Type B pancreatic cell (in vitro differentiated cells): ENCODE measurements around the gene AIRE. TPM values are rescaled to one million over a fixed set of nuclear protein-coding genes. Genes with fewer than 3 reads are reported as not detected.
"Not testable (repeated sequence)": the region's sequence is repeated elsewhere in the genome, so short reads cannot be mapped to it uniquely, and the experiment has no call there.

Experiments
- DNase-seq: peaks from one replicate; pipeline ENCODE4 v3.0.0; 2021; ENCODE audit warnings: mixed read lengths; ENCODE audit not compliant: unreplicated experiment; ENCODE audit errors: extremely low spot score
- H3K27ac Mint-ChIP-seq: 2 replicates; pipeline ENCODE4 v1.8.0; 2021; ENCODE audit warnings: mild to moderate bottlenecking, mixed read lengths
- H3K27me3 Mint-ChIP-seq: 2 replicates; pipeline ENCODE4 v1.8.0; 2021; ENCODE audit warnings: mixed read lengths
- H3K36me3 Mint-ChIP-seq: 2 replicates; pipeline ENCODE4 v1.8.0; 2021; ENCODE audit warnings: mixed read lengths
- H3K4me1 Mint-ChIP-seq: one replicate; pipeline ENCODE4 v1.8.0; 2021; ENCODE audit warnings: mixed read lengths; ENCODE audit not compliant: unreplicated experiment
- H3K4me3 Mint-ChIP-seq: 2 replicates; pipeline ENCODE4 v1.8.0; 2021; ENCODE audit warnings: mild to moderate bottlenecking, mixed read lengths
- H3K9me3 Mint-ChIP-seq: 2 replicates; pipeline ENCODE4 v1.8.0; 2021; ENCODE audit warnings: mixed read lengths
- total RNA-seq: library from RNA; stranded (reverse); gene quantifications from 2 replicates; pipeline ENCODE4 v1.2.1, GENCODE V29; 2021; ENCODE audit warnings: low replicate concordance
- TF ChIP-seq, protein P1 (sequence below): fragments of 200-600 bp; sonication (generic); conservative IDR thresholded peaks from 2 replicates; pipeline ENCODE4 v1.5.0; 2021; ENCODE audit warnings: antibody characterized with exemption, mild to moderate bottlenecking

AIRE gene
- total RNA-seq, 1 donor from 2014 or later, result not detected

DNA sequence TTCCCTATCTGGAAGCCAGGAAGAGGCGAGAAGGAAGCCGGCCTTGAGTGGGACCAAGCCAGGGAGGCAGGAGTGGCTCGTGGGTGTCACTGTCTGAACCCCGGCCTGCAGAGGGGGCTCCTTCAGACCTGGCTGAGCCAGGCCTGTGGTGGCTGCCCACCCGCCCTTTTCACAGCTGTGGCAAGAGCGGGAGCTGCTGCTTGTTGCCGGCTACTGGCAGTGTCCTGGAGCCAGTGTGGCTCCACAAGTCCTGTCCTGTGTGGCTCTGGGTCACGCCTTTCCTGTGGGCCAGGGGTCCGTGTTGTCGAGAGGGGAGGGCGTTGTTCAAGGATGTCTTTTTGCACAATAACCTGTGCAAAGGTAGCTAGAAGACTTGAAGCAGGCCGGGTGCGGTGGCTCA is 15.5 kb downstream of the AIRE start:
- Mint-ChIP-seq H3K4me3 (peak overlapping the region; percentile 86), H3K27ac (peak overlapping the region; percentile 82)

DNA sequence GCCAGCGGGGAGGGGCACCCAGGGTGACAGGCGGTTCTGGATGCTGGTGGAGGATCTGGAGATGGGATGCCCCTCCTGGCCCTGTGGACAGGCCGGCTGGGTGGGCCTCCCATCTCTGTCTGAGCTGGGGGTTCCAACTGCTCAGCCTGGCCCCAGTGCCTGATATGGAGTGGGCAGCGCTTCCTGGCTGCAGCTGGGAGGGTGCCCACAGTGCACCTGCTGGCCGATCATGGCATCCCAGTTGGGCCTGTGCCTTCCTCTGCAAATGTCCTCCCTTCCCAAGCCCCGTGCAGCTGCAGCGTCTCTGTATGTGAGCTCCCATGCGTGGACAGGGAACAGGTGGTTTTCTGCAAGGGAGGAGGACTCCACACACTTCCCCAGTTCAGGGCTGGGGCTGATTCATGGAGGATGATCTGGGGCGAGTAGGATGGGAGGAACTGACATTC is 16.3 kb downstream of the AIRE start:
- no peaks in the 10 kb centered on the region for H3K9me3 Mint-ChIP-seq
- H3K27me3 Mint-ChIP-seq, result no peaks in the 10 kb centered on the region
- no peaks in the 10 kb centered on the region for H3K36me3 Mint-ChIP-seq
- DNase-seq, result no peak
- peaks cover 24% of the 10 kb centered on the region for H3K4me1 Mint-ChIP-seq
- H3K27ac Mint-ChIP-seq, result peak overlapping the region; percentile 78
- H3K4me3 Mint-ChIP-seq, result peak overlapping the region; percentile 76
- TF ChIP-seq, protein P1, sequence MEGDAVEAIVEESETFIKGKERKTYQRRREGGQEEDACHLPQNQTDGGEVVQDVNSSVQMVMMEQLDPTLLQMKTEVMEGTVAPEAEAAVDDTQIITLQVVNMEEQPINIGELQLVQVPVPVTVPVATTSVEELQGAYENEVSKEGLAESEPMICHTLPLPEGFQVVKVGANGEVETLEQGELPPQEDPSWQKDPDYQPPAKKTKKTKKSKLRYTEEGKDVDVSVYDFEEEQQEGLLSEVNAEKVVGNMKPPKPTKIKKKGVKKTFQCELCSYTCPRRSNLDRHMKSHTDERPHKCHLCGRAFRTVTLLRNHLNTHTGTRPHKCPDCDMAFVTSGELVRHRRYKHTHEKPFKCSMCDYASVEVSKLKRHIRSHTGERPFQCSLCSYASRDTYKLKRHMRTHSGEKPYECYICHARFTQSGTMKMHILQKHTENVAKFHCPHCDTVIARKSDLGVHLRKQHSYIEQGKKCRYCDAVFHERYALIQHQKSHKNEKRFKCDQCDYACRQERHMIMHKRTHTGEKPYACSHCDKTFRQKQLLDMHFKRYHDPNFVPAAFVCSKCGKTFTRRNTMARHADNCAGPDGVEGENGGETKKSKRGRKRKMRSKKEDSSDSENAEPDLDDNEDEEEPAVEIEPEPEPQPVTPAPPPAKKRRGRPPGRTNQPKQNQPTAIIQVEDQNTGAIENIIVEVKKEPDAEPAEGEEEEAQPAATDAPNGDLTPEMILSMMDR, result no peak

More for the DNA sequence above, 15.5 kb downstream of the AIRE start:
- H3K9me3 Mint-ChIP-seq, result no peaks in the 10 kb centered on the region
- H3K4me1 Mint-ChIP-seq, result peaks cover 24% of the 10 kb centered on the region
- no peak for DNase-seq
- TF ChIP-seq, protein P1, result no peak
- H3K36me3 Mint-ChIP-seq, result no peaks in the 10 kb centered on the region
- no peaks in the 10 kb centered on the region for H3K27me3 Mint-ChIP-seq

DNA sequence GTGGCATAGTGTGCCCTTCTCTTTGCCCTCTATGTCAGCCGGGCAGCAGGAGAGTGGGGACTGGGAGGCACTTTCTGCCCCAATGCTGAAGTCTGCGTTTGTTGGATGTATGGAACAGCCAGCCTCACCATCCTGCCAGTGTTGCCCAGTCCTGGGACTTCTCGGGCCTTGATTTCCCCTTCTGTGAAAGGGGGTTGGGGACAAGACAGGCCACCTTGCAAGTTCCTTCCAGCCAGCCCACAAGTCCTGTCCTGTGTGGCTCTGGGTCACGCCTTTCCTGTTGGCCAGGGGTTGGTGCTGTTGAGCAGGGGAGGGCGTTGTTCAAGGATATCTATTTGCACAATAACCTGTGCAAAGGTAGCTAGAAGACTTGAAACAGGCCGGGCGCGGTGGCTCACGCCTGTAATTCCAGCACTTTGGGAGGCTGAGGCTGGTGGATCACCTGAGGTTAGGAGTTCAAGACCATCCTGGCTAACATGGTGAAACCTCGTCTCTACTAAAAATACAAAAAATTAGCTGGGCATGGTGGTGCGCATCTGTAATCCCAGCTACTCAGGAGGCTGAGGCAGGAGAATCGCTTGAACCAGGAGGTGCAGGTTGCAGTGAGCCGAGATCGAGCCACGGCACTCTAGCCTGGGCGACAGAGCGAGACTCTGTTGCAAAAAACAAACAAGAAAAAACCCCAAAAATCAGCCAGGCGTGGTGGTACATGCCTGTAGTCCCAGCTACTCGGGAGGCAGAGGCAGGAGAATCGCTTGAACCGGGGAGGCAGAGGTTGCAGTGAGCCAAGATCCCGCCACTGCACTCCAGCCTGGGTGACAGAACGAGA is 17.1 kb downstream of the AIRE start:
- H3K36me3 Mint-ChIP-seq, DNase-seq, H3K27me3 Mint-ChIP-seq, H3K9me3 Mint-ChIP-seq: not testable (repeated sequence)
- peaks cover 32% of the 10 kb centered on the region for H3K4me1 Mint-ChIP-seq
- peak overlapping the region; percentile 93 for H3K27ac Mint-ChIP-seq
- H3K4me3 Mint-ChIP-seq, result peak overlapping the region; percentile 76

DNA sequence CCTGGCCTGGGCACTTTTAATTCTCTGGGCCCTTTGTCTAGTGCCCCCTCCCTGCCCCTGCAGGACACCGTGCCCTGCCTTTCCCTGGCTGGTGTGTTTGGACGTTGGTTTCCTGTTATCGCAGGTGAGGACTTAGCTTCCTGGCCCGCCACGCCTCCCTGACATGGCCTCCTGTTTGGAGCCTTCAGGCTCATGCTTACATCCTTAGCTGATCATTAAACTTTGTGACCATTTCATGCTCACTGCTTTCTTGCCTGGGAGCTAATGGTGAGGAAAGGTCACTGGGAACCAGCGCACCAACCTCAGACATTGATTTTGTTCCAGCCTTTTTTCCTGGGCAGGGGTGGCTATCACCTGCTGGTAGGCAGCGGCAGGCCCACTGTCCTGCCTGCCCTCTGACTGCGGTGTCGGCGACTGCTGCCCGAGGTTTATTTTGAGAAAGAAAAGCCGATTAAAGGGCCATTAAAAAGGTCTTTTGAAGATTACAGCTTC is 17.9 kb downstream of the AIRE start:
- DNase-seq, result no peak
- Mint-ChIP-seq H3K9me3 (no peaks in the 10 kb centered on the region), H3K4me1 (peaks cover 34% of the 10 kb centered on the region), H3K27ac (peak overlapping the region; percentile 93), H3K4me3 (peak overlapping the region; percentile 86), H3K36me3 (no peaks in the 10 kb centered on the region), H3K27me3 (no peaks in the 10 kb centered on the region)
- TF ChIP-seq, protein P1, result no peak

DNA sequence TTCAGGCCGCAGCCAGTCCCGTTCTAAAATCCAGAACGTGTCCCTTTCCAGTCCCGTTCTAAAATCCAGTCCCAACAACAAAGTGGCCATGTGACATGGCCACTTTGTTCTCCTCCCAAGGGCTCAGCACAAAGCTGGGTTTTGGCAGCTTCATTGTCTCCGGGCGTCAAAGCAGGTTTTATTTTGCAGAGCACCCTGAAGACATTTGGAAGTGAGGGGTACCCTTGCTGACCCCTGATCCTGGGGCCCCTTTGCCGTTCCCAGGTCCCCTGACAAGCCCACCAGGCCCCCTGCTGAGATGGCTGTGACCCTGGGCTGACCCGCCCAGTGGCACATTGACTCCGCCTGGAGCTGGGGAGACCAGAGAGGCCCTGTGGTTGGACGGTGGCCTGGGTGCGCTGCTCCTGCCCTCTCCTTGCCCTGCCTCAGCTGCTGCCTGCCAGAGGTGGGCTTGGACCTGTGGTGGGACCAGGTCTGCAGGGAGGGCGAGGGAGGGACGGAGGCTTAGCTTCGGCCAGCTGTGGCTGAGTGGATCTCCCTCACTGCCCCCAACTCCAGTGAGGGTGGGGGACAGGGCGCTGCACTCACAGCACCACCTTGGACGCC is 18.4 kb downstream of the AIRE start:
- Mint-ChIP-seq H3K36me3 (no peaks in the 10 kb centered on the region), H3K4me1 (peaks cover 33% of the 10 kb centered on the region), H3K4me3 (no peak overlapping the region), H3K9me3 (no peaks in the 10 kb centered on the region), H3K27ac (peak overlapping the region; percentile 93), H3K27me3 (no peaks in the 10 kb centered on the region)
- DNase-seq, result no peak
- TF ChIP-seq, protein P1, result no peak

DNA sequence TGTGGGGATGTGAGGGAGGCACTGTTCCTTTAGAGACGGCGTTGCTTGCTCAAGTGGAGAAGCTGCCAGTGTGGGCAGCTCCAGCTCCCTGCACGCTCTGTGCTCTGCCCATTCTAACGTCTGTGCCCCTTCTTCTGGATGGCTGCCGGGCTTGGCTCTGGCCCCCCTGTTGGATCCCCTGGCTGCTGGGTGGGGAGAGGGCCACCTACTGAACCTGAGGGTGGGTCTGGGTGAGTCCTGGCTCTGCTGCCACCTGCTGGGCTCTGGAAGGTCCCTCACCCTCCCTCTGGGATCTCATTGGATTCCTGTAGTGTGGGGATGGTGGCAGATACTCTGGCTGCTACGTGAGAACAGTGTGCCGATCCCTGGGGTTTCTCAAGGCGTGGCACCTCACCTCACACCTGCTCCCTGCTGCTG is 19.2 kb downstream of the AIRE start:
- no peaks in the 10 kb centered on the region for H3K9me3 Mint-ChIP-seq
- H3K4me3 Mint-ChIP-seq, result peak overlapping the region; percentile 75
- peaks cover 30% of the 10 kb centered on the region for H3K4me1 Mint-ChIP-seq
- no peaks in the 10 kb centered on the region for H3K27me3 Mint-ChIP-seq
- no peaks in the 10 kb centered on the region for H3K36me3 Mint-ChIP-seq
- no peak for DNase-seq
- TF ChIP-seq, protein P1, result peak; percentile 78
- H3K27ac Mint-ChIP-seq, result peak overlapping the region; percentile 88
